ENCODE data around the gene PLB1.
"Not testable (repeated sequence)": the region's sequence is repeated elsewhere in the genome, so short reads cannot be mapped to it uniquely, and the experiment has no call there.

PLB1 gene

GRCh38 chr2:28661589-28662001, 165.7 kb downstream of the PLB1 start:
- no peak for TF ChIP-seq CTCF (conservative IDR thresholded peaks at IDR 0.05; ENCODE audit: low read depth, low read length)
- no peak overlapping the region for H3K4me3 ChIP-seq (ENCODE audit: low read length)
- no peak for DNase-seq (ENCODE audit: low read depth)

GRCh38 chr2:28662044-28662443, 166.2 kb downstream of the PLB1 start:
- no peak for TF ChIP-seq CTCF (conservative IDR thresholded peaks at IDR 0.05; ENCODE audit: low read depth, low read length)
- H3K4me3 ChIP-seq (ENCODE audit: low read length): no peak overlapping the region

GRCh38 chr2:28662468-28663181, 166.8 kb downstream of the PLB1 start:
- DNase-seq (ENCODE audit: low read depth): no peak
- no peak overlapping the region for H3K4me3 ChIP-seq (ENCODE audit: low read length)
- TF ChIP-seq CTCF (conservative IDR thresholded peaks at IDR 0.05; ENCODE audit: low read depth, low read length): no peak

More at GRCh38 chr2:28662044-28662443, 166.2 kb downstream of the PLB1 start:
- no peak for DNase-seq (ENCODE audit: low read depth)

GRCh38 chr2:28663359-28663758, 167.5 kb downstream of the PLB1 start:
- TF ChIP-seq CTCF (conservative IDR thresholded peaks at IDR 0.05; ENCODE audit: low read depth, low read length): peak; percentile 58
- DNase-seq (ENCODE audit: low read depth): peak; percentile 45
- no peak overlapping the region for H3K4me3 ChIP-seq (ENCODE audit: low read length)

GRCh38 chr2:28664120-28664842, 168.4 kb downstream of the PLB1 start:
- no peak for TF ChIP-seq CTCF (conservative IDR thresholded peaks at IDR 0.05; ENCODE audit: low read depth, low read length)
- H3K4me3 ChIP-seq (ENCODE audit: low read length): no peak overlapping the region
- DNase-seq (ENCODE audit: low read depth): no peak

- no peak overlapping the region for H3K4me3 ChIP-seq (ENCODE audit: low read length)
- no peak for TF ChIP-seq CTCF (conservative IDR thresholded peaks at IDR 0.05; ENCODE audit: low read depth, low read length)
- DNase-seq (ENCODE audit: low read depth): no peak
These were observed 169.3 kb downstream of the PLB1 start for GRCh38 chr2:28665041-28665704.

GRCh38 chr2:28665811-28666377, 170.0 kb downstream of the PLB1 start:
- DNase-seq (ENCODE audit: low read depth); H3K4me3 ChIP-seq (ENCODE audit: low read length): not testable (repeated sequence)

All from retinal pigment epithelial cell (primary cell).